SHP77 treated with DMSO at 0.1 percent for 48 hours (cell line): ENCODE data around the gene WDR62.
"Not testable (repeated sequence)": the region's sequence is repeated elsewhere in the genome, so short reads cannot be mapped to it uniquely, and the experiment has no call there.

ENCODE experiments used
- DNase-seq: peaks from one replicate; lab custom pipeline; 2025; lab: John Stamatoyannopoulos, UW

WDR62 gene

GRCh38 chr19:36032251-36033104 is 22.2 kb upstream of the WDR62 start, which contains the start of gene CLIP3:
CLIP3 (minus strand) TSS chr19:36032873; CDS start chr19:36032357, 516 bp downstream.
- no peak for DNase-seq

- no peak for DNase-seq
These were observed 14.2 kb upstream of the WDR62 start for GRCh38 chr19:36040495-36040894.

GRCh38 chr19:36041092-36041491 is 13.6 kb upstream of the WDR62 start:
- DNase-seq = not testable (repeated sequence)

- DNase-seq = no peak
These were observed 12.9 kb upstream of the WDR62 start for GRCh38 chr19:36041831-36042230.

- DNase-seq = no peak
These were observed 10.7 kb upstream of the WDR62 start for GRCh38 chr19:36043952-36044351.

GRCh38 chr19:36046443-36047050 is 8.2 kb upstream of the WDR62 start:
- DNase-seq = no peak

GRCh38 chr19:36047835-36048234 is 6.9 kb upstream of the WDR62 start:
- no peak for DNase-seq

GRCh38 chr19:36049080-36049698 is 5.5 kb upstream of the WDR62 start:
- no peak for DNase-seq

- DNase-seq = no peak
These were observed 3.5 kb upstream of the WDR62 start for GRCh38 chr19:36051236-36051635.

GRCh38 chr19:36051637-36052036 is 3.1 kb upstream of the WDR62 start:
- no peak for DNase-seq

GRCh38 chr19:36054119-36054732 is 471 bp upstream of the WDR62 start, which contains the start of gene THAP8:
THAP8 (minus strand) TSS chr19:36054285; CDS start chr19:36054217, 68 bp downstream.
- peak; percentile 95 for DNase-seq

- DNase-seq = no peak
These were observed 3.9 kb downstream of the WDR62 start for GRCh38 chr19:36058481-36059179.

- DNase-seq = no peak
These were observed 4.6 kb downstream of the WDR62 start for GRCh38 chr19:36059180-36059910.

GRCh38 chr19:36060430-36060829 is 5.7 kb downstream of the WDR62 start:
- DNase-seq = no peak

- no peak for DNase-seq
These were observed 6.7 kb downstream of the WDR62 start for GRCh38 chr19:36061367-36061766.

GRCh38 chr19:36064826-36065225 is 10.1 kb downstream of the WDR62 start:
- no peak for DNase-seq

- DNase-seq = no peak
These were observed 13.0 kb downstream of the WDR62 start for GRCh38 chr19:36067681-36068080.

GRCh38 chr19:36068810-36069499 is 14.3 kb downstream of the WDR62 start:
- not testable (repeated sequence) for DNase-seq

GRCh38 chr19:36072081-36072480 is 17.4 kb downstream of the WDR62 start:
- DNase-seq = no peak

GRCh38 chr19:36073121-36073876 is 18.6 kb downstream of the WDR62 start:
- no peak for DNase-seq
